H1 (cell line): Measurements from ENCODE around the gene ARHGAP23. TPM values are rescaled to one million over a fixed set of nuclear protein-coding genes. Genes with fewer than 3 reads are reported as not detected.
A peak's percentile ranks its signal among the peaks of the same experiment; 100 is the strongest.

ENCODE experiments used
- CTCF ChIA-PET: fragments of 300-600 bp; sonication (Branson Sonifier 250); formaldehyde crosslinking; loops from one replicate; lab custom pipeline; 2021; ENCODE audit not compliant: partially characterized antibody; lab: Charles Lee
- POLR2A ChIA-PET: fragments of 300-600 bp; sonication (Branson Sonifier 250); formaldehyde crosslinking; loops from one replicate; lab custom pipeline; 2021; ENCODE audit warnings: inconsistent platforms; ENCODE audit not compliant: partially characterized antibody; lab: Charles Lee
- DNase-seq, 2 experiments: peaks; one replicate each; pipeline versions ENCODE4 v3.0.0 to v3.0.0-alpha.2; 2010 to 2022; ENCODE audit warnings: low spot score in 2 of 2, low read depth in 1 of 2, mixed read lengths in 1 of 2
- FAIRE-seq: peaks from 2 replicates; lab custom pipeline; 2011; peaks lifted over from hg19 to GRCh38; lab: Jason Lieb, UNC
- H2AFZ ChIP-seq: 2 replicates; pipeline ENCODE4 v1.8.1; 2012; ENCODE audit warnings: low read length, inconsistent platforms
- H2AK5ac ChIP-seq: 2 replicates; pipeline ENCODE4 v1.6.1; 2013; ENCODE audit warnings: low read depth, low read length
- H2BK120ac ChIP-seq: replicated peaks from 2 replicates; pipeline ENCODE3; 2013; ENCODE audit warnings: low read depth, low read length, inconsistent platforms
- H2BK12ac ChIP-seq: 2 replicates; pipeline ENCODE4 v1.6.1; 2013; ENCODE audit warnings: low read depth, low read length
- H2BK15ac ChIP-seq: 2 replicates; pipeline ENCODE4 v1.6.1; 2013; ENCODE audit warnings: low read length
- H2BK20ac ChIP-seq: 2 replicates; pipeline ENCODE4 v1.6.1; 2013; ENCODE audit warnings: low read length
- H2BK5ac ChIP-seq: 2 replicates; pipeline ENCODE4 v1.6.1; 2013; ENCODE audit warnings: low read depth, low read length
- H3K14ac ChIP-seq: 2 replicates; pipeline ENCODE4 v1.6.1; 2013; ENCODE audit warnings: inconsistent platforms; ENCODE audit not compliant: insufficient read length
- H3K18ac ChIP-seq: 2 replicates; pipeline ENCODE4 v1.6.1; 2013; ENCODE audit warnings: low read length; ENCODE audit errors: extremely low read depth
- H3K23ac ChIP-seq: 2 replicates; pipeline ENCODE4 v1.6.1; 2013; ENCODE audit warnings: inconsistent platforms; ENCODE audit not compliant: insufficient read length
- H3K23me2 ChIP-seq: 2 replicates; pipeline ENCODE4 v1.6.1; 2013; ENCODE audit warnings: low read depth, low read length
- H3K27ac ChIP-seq: 2 replicates; pipeline ENCODE4 v1.6.1; 2011; ENCODE audit warnings: low read depth, low read length, inconsistent platforms
- H3K27me3 ChIP-seq, 4 experiments: replicated peaks in 1 of 4; 1 replicate in 1 of 4; 2 replicates in 3 of 4; pipeline versions ENCODE4 v1.6.1 to v1.8.1; 2011 to 2013; ENCODE audit warnings: low read length in 3 of 4, mild to moderate bottlenecking in 3 of 4, inconsistent platforms in 2 of 4, mixed read lengths in 2 of 4, moderate library complexity in 1 of 4; ENCODE audit not compliant: control insufficient read depth in 3 of 4, insufficient read depth in 3 of 4; ENCODE audit errors: extremely low read depth in 1 of 4
- H3K36me3 ChIP-seq, 4 experiments: 2 replicates each; pipeline versions ENCODE4 v1.6.1 to v1.8.1; 2011 to 2013; ENCODE audit warnings: mild to moderate bottlenecking in 4 of 4, low read length in 3 of 4, moderate library complexity in 2 of 4, control low read depth in 1 of 4, inconsistent platforms in 1 of 4; ENCODE audit not compliant: insufficient read depth in 4 of 4, control insufficient read depth in 2 of 4
- H3K4ac ChIP-seq: replicated peaks from 2 replicates; pipeline ENCODE3; 2013; ENCODE audit warnings: low read length, low read depth, mixed read lengths, inconsistent platforms; ENCODE audit not compliant: insufficient read length
- H3K4me1 ChIP-seq, 4 experiments: replicated peaks in 1 of 4; 1 replicate in 1 of 4; 2 replicates in 3 of 4; pipeline versions ENCODE4 v1.6.1 to v1.8.1; 2011 to 2013; ENCODE audit warnings: low read length in 3 of 4, inconsistent platforms in 2 of 4, mixed read lengths in 1 of 4; ENCODE audit not compliant: insufficient read depth in 4 of 4, control insufficient read depth in 3 of 4
- H3K4me2 ChIP-seq, 2 experiments: 2 replicates each; pipeline versions ENCODE4 v1.6.1 to v1.8.1; 2011 to 2013; ENCODE audit warnings: low read depth in 2 of 2, low read length in 2 of 2, control low read depth in 1 of 2, inconsistent platforms in 1 of 2, mild to moderate bottlenecking in 1 of 2; ENCODE audit not compliant: insufficient read depth in 1 of 2
- H3K4me3 ChIP-seq, 4 experiments: fragments of 200-600, 300-600 bp in 1 of 4; sonication (generic), shearing (Covaris generic), sonication (Bioruptor Twin) in 1 of 4; 2 replicates each; pipeline versions ENCODE4 v1.5.1 to v1.8.1; 2011 to 2016; ENCODE audit warnings: low read length in 4 of 4, low read depth in 3 of 4, control low read depth in 2 of 4, inconsistent platforms in 2 of 4, mild to moderate bottlenecking in 2 of 4, mixed read lengths in 1 of 4, moderate library complexity in 1 of 4; ENCODE audit not compliant: insufficient read depth in 2 of 4; ENCODE audit errors: extremely low read depth in 1 of 4
- H3K56ac ChIP-seq: replicated peaks from 2 replicates; pipeline ENCODE3; 2013; ENCODE audit warnings: low read depth, mild to moderate bottlenecking, mixed read lengths, low read length, inconsistent platforms; ENCODE audit not compliant: insufficient read length
- H3K79me1 ChIP-seq: 2 replicates; pipeline ENCODE4 v1.6.1; 2013; ENCODE audit warnings: low read depth, low read length, control low read depth
- H3K79me2 ChIP-seq, 2 experiments: 2 replicates each; pipeline versions ENCODE4 v1.6.1 to v1.8.1; 2012 to 2013; ENCODE audit warnings: low read length in 2 of 2, mild to moderate bottlenecking in 2 of 2, inconsistent platforms in 1 of 2; ENCODE audit not compliant: insufficient read depth in 2 of 2, control insufficient read depth in 1 of 2
- H3K9ac ChIP-seq, 4 experiments: replicated peaks in 1 of 4; 1 replicate in 1 of 4; 2 replicates in 3 of 4; pipeline versions ENCODE4 v1.6.1 to v1.8.1; 2011 to 2013; ENCODE audit warnings: low read depth in 3 of 4, low read length in 3 of 4, control low read depth in 2 of 4, mild to moderate bottlenecking in 2 of 4, moderate library complexity in 2 of 4, inconsistent platforms in 1 of 4; ENCODE audit errors: extremely low read depth in 1 of 4
- H3K9me3 ChIP-seq, 2 experiments: 2 replicates each; pipeline versions ENCODE4 v1.6.1 to v1.8.1; 2012 to 2013; ENCODE audit warnings: mild to moderate bottlenecking in 2 of 2, moderate library complexity in 2 of 2, control low read depth in 1 of 2, inconsistent platforms in 1 of 2, low read depth in 1 of 2, low read length in 1 of 2, mixed read lengths in 1 of 2; ENCODE audit not compliant: insufficient read depth in 2 of 2
- H4K20me1 ChIP-seq, 2 experiments: replicated peaks in 1 of 2; 2 replicates each; pipeline versions ENCODE3 to v1.8.1; 2011 to 2013; ENCODE audit warnings: inconsistent platforms in 2 of 2, low read length in 2 of 2, mild to moderate bottlenecking in 1 of 2; ENCODE audit not compliant: insufficient read depth in 2 of 2, control insufficient read depth in 1 of 2
- H4K5ac ChIP-seq: 2 replicates; pipeline ENCODE4 v1.6.1; 2013; ENCODE audit warnings: low read length, low read depth, mixed read lengths, inconsistent platforms; ENCODE audit not compliant: insufficient read length
- H4K8ac ChIP-seq: 2 replicates; pipeline ENCODE4 v1.8.0; 2013; ENCODE audit warnings: mild to moderate bottlenecking, moderate library complexity, low read length, inconsistent platforms; ENCODE audit not compliant: insufficient read depth; ENCODE audit errors: extremely low read depth
- H4K91ac ChIP-seq: replicated peaks from 2 replicates; pipeline ENCODE3; 2013; ENCODE audit warnings: low read length, mixed read lengths, inconsistent platforms; ENCODE audit not compliant: insufficient read length
- ATF3 ChIP-seq: IDR thresholded peaks from 2 replicates; pipeline ENCODE4 v1.6.1; 2011; ENCODE audit warnings: low read depth, mild to moderate bottlenecking, low read length; ENCODE audit not compliant: insufficient read depth
- CHD2 ChIP-seq: IDR thresholded peaks from 2 replicates; pipeline ENCODE4 v1.6.1; 2012; ENCODE audit warnings: low read length, improper control_type of control experiment
- CTBP2 ChIP-seq: IDR thresholded peaks from 2 replicates; pipeline ENCODE4 v1.7.0; 2011; ENCODE audit warnings: borderline replicate concordance, mild to moderate bottlenecking, moderate library complexity, mixed read lengths, low read length; ENCODE audit not compliant: insufficient read depth, insufficient read length
- POU5F1 ChIP-seq: IDR thresholded peaks from 2 replicates; pipeline ENCODE4 v1.6.1; 2011; ENCODE audit warnings: low read depth, mild to moderate bottlenecking, low read length, moderate library complexity
- RBBP5 ChIP-seq: IDR thresholded peaks from 2 replicates; pipeline ENCODE4 v1.7.1; 2012; ENCODE audit warnings: low read depth, mild to moderate bottlenecking, inconsistent platforms, low read length, moderate library complexity, borderline replicate concordance
- RXRA ChIP-seq: IDR thresholded peaks from 2 replicates; pipeline ENCODE4 v1.6.1; 2011; ENCODE audit warnings: low read depth, mild to moderate bottlenecking, low read length, moderate library complexity; ENCODE audit not compliant: insufficient read depth
- SIN3A ChIP-seq, 2 experiments: IDR thresholded peaks in 1 of 2; conservative IDR thresholded peaks in 1 of 2; 2 replicates each; pipeline ENCODE4 v1.6.1; 2011 to 2012; ENCODE audit warnings: low read length in 2 of 2, improper control_type of control experiment in 1 of 2, low read depth in 1 of 2, mild to moderate bottlenecking in 1 of 2
- TAF7 ChIP-seq: optimal IDR thresholded peaks from 2 replicates; pipeline ENCODE3; 2011; ENCODE audit warnings: low read depth, mild to moderate bottlenecking, inconsistent platforms, low read length, moderate library complexity, borderline replicate concordance
- YY1 ChIP-seq: IDR thresholded peaks from 2 replicates; pipeline ENCODE4 v1.6.1; 2011; ENCODE audit warnings: low read depth, mild to moderate bottlenecking, low read length
- WGBS, 2 experiments: shearing (Covaris generic) in 1 of 2; methylation state at CpG; one replicate each; pipeline versions ENCODE4 v1.1.6 to v1.1.7; 2013 to 2015; ENCODE audit warnings: low lambda C conversion rate in 2 of 2, mixed read lengths in 2 of 2, inconsistent platforms in 1 of 2, low coverage in 1 of 2, missing lambda C conversion rate in 1 of 2; ENCODE audit not compliant: insufficient replicate concordance in 2 of 2, insufficient coverage in 1 of 2, insufficient read length in 1 of 2; ENCODE audit errors: extremely low coverage in 1 of 2, missing lambda C conversion rate in 1 of 2; 5-methylcytosine and 5-hydroxymethylcytosine counted together
- polyA plus RNA-seq, 7 experiments: library from polyadenylated mRNA; depleted of rRNA in 3 of 7; stranded (reverse) in 5 of 7; unstranded in 2 of 7; fragments of >200 nt in 5 of 7; fragments of 200-250 nt in 2 of 7; gene quantifications; 1 replicate in 5 of 7; 2 replicates in 1 of 7; 4 replicates in 1 of 7; pipeline versions ENCODE4 v1.2.1 to v1.2.3, GENCODE V29; 2011 to 2013; ENCODE audit warnings: missing spikeins in 2 of 7, mixed read lengths in 2 of 7
- total RNA-seq: library from RNA; stranded (reverse); fragmentation: NEBNext Ultra II Directional; extraction: Animal tissue kit (Norgen Biotek cat#: 25700); gene quantifications from 2 replicates; pipeline ENCODE4 v1.2.1, GENCODE V29; 2021

The ARHGAP23 gene
- total and polyA plus RNA-seq, 2 of the 8 experiments (the other 6 are each of a cell fraction or from before 2014, with no cell fraction given), result 16.3 to 107 TPM

DNA sequence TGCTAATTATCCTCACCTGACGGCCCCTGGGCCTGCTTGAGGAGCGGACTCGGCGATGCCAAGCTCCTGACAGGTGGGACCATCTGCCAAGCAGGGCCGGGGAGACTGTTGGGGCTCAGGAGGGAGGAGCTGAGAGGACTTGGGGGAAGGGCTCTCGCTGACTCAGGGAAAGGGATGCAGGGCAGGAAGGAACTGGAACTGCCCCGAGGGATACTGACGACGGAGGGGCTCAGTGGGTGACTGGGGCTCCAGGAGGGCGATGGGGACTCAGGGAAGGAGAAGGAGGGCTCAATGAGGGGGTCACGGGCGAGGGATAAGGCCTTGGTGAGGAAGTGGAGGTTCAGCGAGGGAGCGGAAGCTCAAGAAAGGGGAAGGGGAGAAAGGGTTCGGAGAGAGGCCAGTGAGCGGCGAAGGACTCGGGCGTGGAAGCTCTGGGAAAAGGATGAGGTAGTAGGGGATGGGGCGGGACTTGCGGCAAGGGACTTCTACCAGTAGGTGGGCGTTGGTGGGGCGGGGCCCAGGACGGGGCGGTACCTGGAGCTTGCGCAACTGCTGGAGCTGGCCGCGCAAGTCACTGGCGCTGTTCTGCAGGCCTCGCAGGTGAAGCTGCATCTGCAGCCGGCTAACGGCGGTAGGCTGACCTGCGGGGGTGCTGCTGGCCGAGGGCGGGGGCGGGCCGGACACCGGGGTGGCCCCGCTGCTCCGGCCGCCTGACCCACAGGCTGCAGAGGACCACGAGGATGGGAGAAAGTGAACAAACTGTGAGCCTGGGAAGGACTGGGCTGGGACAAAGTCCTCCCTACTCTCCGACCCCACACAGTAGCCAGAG is 131.0 kb downstream of the ARHGAP23 start:
- CTCF ChIA-PET, result interaction anchor here (0.7 to 38.1 kb wide), 19 partner anchors 7 to 176 kb away, joined by 3 to 914 read pairs (median 8); partner anchors contain the start of gene SRCIN1
- TF ChIP-seq RXRA, result no peak
- TF ChIP-seq TAF7, result no peak
- TF ChIP-seq CTBP2, result peak; percentile 42
- 0 out of 4 replicates have a peak, but pooled peaks of 1 of the 2 experiments have one; percentile 18 for TF ChIP-seq SIN3A (conservative IDR thresholded peaks at IDR 0.05 in 1 of 2, IDR thresholded peaks at IDR 0.05 in 1 of 2; ENCODE audit: low read depth in 1 of 2, low read length in 2 of 2)
- no peak for TF ChIP-seq CHD2
- no peak for TF ChIP-seq POU5F1
- no peak for TF ChIP-seq YY1
- TF ChIP-seq ATF3, result no peak
- peak; percentile 65; the same call in 1 of the 2 replicates for TF ChIP-seq RBBP5

More for the DNA sequence above, 131.0 kb downstream of the ARHGAP23 start:
- peak overlapping the region; percentile 37 to 69 (median 58); a peak in 7 of 8 replicates for H3K4me3 ChIP-seq
- no peaks in the 10 kb centered on the region for H3K79me2 ChIP-seq
- no peak overlapping the region for H2AK5ac ChIP-seq
- H3K18ac ChIP-seq, result peak overlapping the region; percentile 87
- H3K4ac ChIP-seq, result no peak overlapping the region
- no peak overlapping the region for H3K14ac ChIP-seq
- no peak overlapping the region for H4K91ac ChIP-seq
- H3K9ac ChIP-seq, result no peak overlapping the region
- H2BK15ac ChIP-seq, result peak overlapping the region; percentile 97; the same call in 1 of the 2 replicates
- peak overlapping the region; percentile 88 to 99 for H3K4me2 ChIP-seq
- H3K4me1 ChIP-seq, result peaks cover 4 to 45% (median 32%) of the 10 kb centered on the region in 4 experiments
- H3K79me1 ChIP-seq, result no peaks in the 10 kb centered on the region
- peaks cover 4 to 23% of the 10 kb centered on the region in 2 experiments for H4K20me1 ChIP-seq
- H3K27me3 ChIP-seq, result peaks cover 38 to 62% (median 57%) of the 10 kb centered on the region in 4 experiments
- H2BK5ac ChIP-seq, result no peak overlapping the region
- FAIRE-seq (no peak), DNase-seq (peak; percentile 89 to 94)
- no peak overlapping the region for H2AFZ ChIP-seq
- peak overlapping the region; percentile 43; the same call in 1 of the 2 replicates for H2BK12ac ChIP-seq
- no peaks in the 10 kb centered on the region for H3K9me3 ChIP-seq
- POLR2A ChIA-PET, result interaction anchor here (0.6 to 2.2 kb wide), 19 partner anchors 9 to 113 kb away, joined by 3 to 11 read pairs (median 4); partner anchors contain the start of gene SRCIN1
- no peak overlapping the region for H3K23ac ChIP-seq
- H3K23me2 ChIP-seq, result peaks cover 22% of the 10 kb centered on the region
- no peak overlapping the region for H3K27ac ChIP-seq
- peaks cover 0 to 7% (median 0%) of the 10 kb centered on the region in 4 experiments; a peak in 1 of 8 replicates for H3K36me3 ChIP-seq
- no peak overlapping the region for H2BK120ac ChIP-seq
- no peak overlapping the region for H2BK20ac ChIP-seq
- H3K56ac ChIP-seq, result no peak overlapping the region
- no peak overlapping the region for H4K8ac ChIP-seq
- no peak overlapping the region for H4K5ac ChIP-seq
- WGBS, 2 experiments, result 3% methylated on average over 35 of the region's 44 CpGs; no CpG with 5 or more reads in 1 of the 2 experiments
